Measurements from ENCODE around the gene VAV1.

DNA sequence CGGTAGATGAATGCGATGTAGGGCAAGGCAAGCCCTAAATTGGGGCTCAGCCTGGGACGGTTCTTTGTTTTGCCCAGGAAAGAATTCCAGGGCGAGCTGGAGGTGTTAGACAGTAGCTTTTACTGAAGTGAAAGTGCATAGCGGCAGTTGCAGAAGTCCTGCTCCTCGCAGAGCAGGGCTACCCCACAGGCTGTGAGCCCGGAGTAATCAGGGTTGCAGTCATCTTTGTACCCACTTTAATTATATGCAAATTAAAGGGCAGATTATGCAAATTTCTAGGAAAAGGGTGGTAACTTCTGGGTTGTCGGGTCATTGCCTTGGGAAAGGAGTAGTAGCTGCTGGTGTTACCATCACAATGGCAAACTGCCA is 30.5 kb downstream of the VAV1 start:
- TF ChIP-seq, protein P1, sequence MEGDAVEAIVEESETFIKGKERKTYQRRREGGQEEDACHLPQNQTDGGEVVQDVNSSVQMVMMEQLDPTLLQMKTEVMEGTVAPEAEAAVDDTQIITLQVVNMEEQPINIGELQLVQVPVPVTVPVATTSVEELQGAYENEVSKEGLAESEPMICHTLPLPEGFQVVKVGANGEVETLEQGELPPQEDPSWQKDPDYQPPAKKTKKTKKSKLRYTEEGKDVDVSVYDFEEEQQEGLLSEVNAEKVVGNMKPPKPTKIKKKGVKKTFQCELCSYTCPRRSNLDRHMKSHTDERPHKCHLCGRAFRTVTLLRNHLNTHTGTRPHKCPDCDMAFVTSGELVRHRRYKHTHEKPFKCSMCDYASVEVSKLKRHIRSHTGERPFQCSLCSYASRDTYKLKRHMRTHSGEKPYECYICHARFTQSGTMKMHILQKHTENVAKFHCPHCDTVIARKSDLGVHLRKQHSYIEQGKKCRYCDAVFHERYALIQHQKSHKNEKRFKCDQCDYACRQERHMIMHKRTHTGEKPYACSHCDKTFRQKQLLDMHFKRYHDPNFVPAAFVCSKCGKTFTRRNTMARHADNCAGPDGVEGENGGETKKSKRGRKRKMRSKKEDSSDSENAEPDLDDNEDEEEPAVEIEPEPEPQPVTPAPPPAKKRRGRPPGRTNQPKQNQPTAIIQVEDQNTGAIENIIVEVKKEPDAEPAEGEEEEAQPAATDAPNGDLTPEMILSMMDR (conservative IDR thresholded peaks at IDR 0.05): no peak
- TF ChIP-seq EZH2 (IDR thresholded peaks at IDR 0.05; ENCODE audit: low read depth): no peak
